MM.1S (cell line): ENCODE measurements around the gene OXT.

Source experiments
- CTCF ChIP-seq: fragments of 300-600 bp; sonication (generic); IDR thresholded peaks from 2 replicates; pipeline ENCODE4 v1.5.1; 2016; ENCODE audit warnings: antibody characterized with exemption, low read length, mixed read lengths
- EZH2 ChIP-seq: fragments of 300-600 bp; sonication (generic); optimal IDR thresholded peaks from 2 replicates; pipeline ENCODE3; 2017; ENCODE audit warnings: low read depth, mild to moderate bottlenecking, antibody characterized with exemption, low read length, mixed read lengths
- EZH2phosphoT487 ChIP-seq: fragments of 300-600 bp; sonication (generic); IDR thresholded peaks from 2 replicates; pipeline ENCODE4 v1.6.1; 2018; ENCODE audit warnings: antibody characterized with exemption, low read length

GRCh38 chr20:3093861-3094361, 22.5 kb downstream of the OXT start:
- no peak for TF ChIP-seq CTCF
- no peak for TF ChIP-seq EZH2
- TF ChIP-seq EZH2phosphoT487: no peak
